SK-N-SH treated with all-trans-retinoic acid at 6 μM for 48 hours (cell line): ENCODE measurements around the gene PRKCE.

Experiments used
- ARNTL ChIP-seq: fragments of 450-650 bp; formaldehyde crosslinking; IDR thresholded peaks from 2 replicates; pipeline ENCODE4 v1.5.0; 2020; ENCODE audit warnings: low read depth, mild to moderate bottlenecking, moderate library complexity, borderline replicate concordance
- BACH2 ChIP-seq: fragments of 250-450 bp; sonication (Bioruptor Pico); IDR thresholded peaks from 2 replicates; pipeline ENCODE4 v1.9.0; 2021; ENCODE audit warnings: mild to moderate bottlenecking, borderline replicate concordance
- ESRRG ChIP-seq: fragments of 250-450 bp; sonication (Bioruptor Pico); IDR thresholded peaks from 2 replicates; pipeline ENCODE4 v1.6.1; 2021; ENCODE audit warnings: mild to moderate bottlenecking
- GLIS3 ChIP-seq: fragments of 250-450 bp; sonication (Bioruptor Pico); IDR thresholded peaks from 2 replicates; pipeline ENCODE4 v1.5.0; 2020; ENCODE audit warnings: mild to moderate bottlenecking, moderate library complexity
- ISL1 ChIP-seq: fragments of 250-450 bp; sonication (Bioruptor Pico); IDR thresholded peaks from 2 replicates; pipeline ENCODE4 v2.1.2; 2022; ENCODE audit warnings: mild to moderate bottlenecking, moderate library complexity
- OSR1 ChIP-seq: fragments of 250-450 bp; sonication (Bioruptor Pico); IDR thresholded peaks from 2 replicates; pipeline ENCODE4 v1.8.0; 2022; ENCODE audit warnings: moderate library complexity, mild to moderate bottlenecking, inconsistent platforms
- PATZ1 ChIP-seq: fragments of 250-450 bp; sonication (Bioruptor Pico); IDR thresholded peaks from 2 replicates; pipeline ENCODE4 v1.8.0; 2020; ENCODE audit warnings: mild to moderate bottlenecking, moderate library complexity, borderline replicate concordance
- SNAI2 ChIP-seq: fragments of 250-450 bp; sonication (Bioruptor Pico); IDR thresholded peaks from 2 replicates; pipeline ENCODE4 v1.5.0; 2020; ENCODE audit warnings: mild to moderate bottlenecking, moderate library complexity
- ZFP3 ChIP-seq: fragments of 250-450 bp; sonication (Bioruptor Pico); IDR thresholded peaks from 2 replicates; pipeline ENCODE4 v1.5.0; 2020; ENCODE audit warnings: mild to moderate bottlenecking, moderate library complexity
- ZNF565 ChIP-seq: fragments of 450-650 bp; formaldehyde crosslinking; conservative IDR thresholded peaks from 2 replicates; pipeline ENCODE4 v1.5.0; 2020; ENCODE audit warnings: low read depth, mild to moderate bottlenecking, moderate library complexity
- ZNF70 ChIP-seq: fragments of 450-650 bp; formaldehyde crosslinking; IDR thresholded peaks from 2 replicates; pipeline ENCODE4 v1.5.0; 2020; ENCODE audit warnings: mild to moderate bottlenecking, moderate library complexity
- ZNF8 ChIP-seq: fragments of 450-650 bp; formaldehyde crosslinking; IDR thresholded peaks from 2 replicates; pipeline ENCODE4 v1.5.0; 2020; ENCODE audit warnings: mild to moderate bottlenecking, moderate library complexity
- TF ChIP-seq, protein P1 (sequence below): fragments of 250-450 bp; sonication (Bioruptor Pico); IDR thresholded peaks from 2 replicates; pipeline ENCODE4 v1.8.0; 2021; ENCODE audit warnings: low read depth, mild to moderate bottlenecking, moderate library complexity, borderline replicate concordance
- TF ChIP-seq, protein P2 (sequence below): fragments of 250-450 bp; sonication (Bioruptor Pico); IDR thresholded peaks from 2 replicates; pipeline ENCODE4 v1.5.0; 2020; ENCODE audit warnings: mild to moderate bottlenecking, moderate library complexity

GRCh38 chr2:45896311-45896710, 244.8 kb downstream of the PRKCE start:
- TF ChIP-seq OSR1 (CRISPR knock-in tag) (no peak), ARNTL (no peak), PATZ1 (CRISPR knock-in tag) (no peak), ZNF8 (CRISPR knock-in tag) (no peak), SNAI2 (no peak), ISL1 (CRISPR knock-in tag) (no peak), ZFP3 (CRISPR knock-in tag) (no peak), ZNF565 (CRISPR knock-in tag) (no peak), ESRRG (CRISPR knock-in tag) (no peak), ZNF70 (CRISPR knock-in tag) (no peak), GLIS3 (CRISPR knock-in tag) (no peak), BACH2 (CRISPR knock-in tag) (no peak)
- TF ChIP-seq, protein P1, sequence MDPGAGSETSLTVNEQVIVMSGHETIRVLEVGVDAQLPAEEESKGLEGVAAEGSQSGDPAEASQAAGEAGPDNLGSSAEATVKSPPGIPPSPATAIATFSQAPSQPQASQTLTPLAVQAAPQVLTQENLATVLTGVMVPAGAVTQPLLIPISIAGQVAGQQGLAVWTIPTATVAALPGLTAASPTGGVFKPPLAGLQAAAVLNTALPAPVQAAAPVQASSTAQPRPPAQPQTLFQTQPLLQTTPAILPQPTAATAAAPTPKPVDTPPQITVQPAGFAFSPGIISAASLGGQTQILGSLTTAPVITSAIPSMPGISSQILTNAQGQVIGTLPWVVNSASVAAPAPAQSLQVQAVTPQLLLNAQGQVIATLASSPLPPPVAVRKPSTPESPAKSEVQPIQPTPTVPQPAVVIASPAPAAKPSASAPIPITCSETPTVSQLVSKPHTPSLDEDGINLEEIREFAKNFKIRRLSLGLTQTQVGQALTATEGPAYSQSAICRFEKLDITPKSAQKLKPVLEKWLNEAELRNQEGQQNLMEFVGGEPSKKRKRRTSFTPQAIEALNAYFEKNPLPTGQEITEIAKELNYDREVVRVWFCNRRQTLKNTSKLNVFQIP: no peak
- TF ChIP-seq, protein P2, sequence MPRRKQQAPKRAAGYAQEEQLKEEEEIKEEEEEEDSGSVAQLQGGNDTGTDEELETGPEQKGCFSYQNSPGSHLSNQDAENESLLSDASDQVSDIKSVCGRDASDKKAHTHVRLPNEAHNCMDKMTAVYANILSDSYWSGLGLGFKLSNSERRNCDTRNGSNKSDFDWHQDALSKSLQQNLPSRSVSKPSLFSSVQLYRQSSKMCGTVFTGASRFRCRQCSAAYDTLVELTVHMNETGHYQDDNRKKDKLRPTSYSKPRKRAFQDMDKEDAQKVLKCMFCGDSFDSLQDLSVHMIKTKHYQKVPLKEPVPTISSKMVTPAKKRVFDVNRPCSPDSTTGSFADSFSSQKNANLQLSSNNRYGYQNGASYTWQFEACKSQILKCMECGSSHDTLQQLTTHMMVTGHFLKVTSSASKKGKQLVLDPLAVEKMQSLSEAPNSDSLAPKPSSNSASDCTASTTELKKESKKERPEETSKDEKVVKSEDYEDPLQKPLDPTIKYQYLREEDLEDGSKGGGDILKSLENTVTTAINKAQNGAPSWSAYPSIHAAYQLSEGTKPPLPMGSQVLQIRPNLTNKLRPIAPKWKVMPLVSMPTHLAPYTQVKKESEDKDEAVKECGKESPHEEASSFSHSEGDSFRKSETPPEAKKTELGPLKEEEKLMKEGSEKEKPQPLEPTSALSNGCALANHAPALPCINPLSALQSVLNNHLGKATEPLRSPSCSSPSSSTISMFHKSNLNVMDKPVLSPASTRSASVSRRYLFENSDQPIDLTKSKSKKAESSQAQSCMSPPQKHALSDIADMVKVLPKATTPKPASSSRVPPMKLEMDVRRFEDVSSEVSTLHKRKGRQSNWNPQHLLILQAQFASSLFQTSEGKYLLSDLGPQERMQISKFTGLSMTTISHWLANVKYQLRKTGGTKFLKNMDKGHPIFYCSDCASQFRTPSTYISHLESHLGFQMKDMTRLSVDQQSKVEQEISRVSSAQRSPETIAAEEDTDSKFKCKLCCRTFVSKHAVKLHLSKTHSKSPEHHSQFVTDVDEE (CRISPR knock-in tag): no peak
